Activated T-helper 9 cell treated with anti-CD3 and anti-CD28 coated beads, Interleukin-2, amount 50 U/mL, for 16 hours (primary cell): ENCODE data around the gene HIVEP2.

ENCODE experiments used
- DNase-seq: peaks from one replicate; pipeline ENCODE4 v3.0.0-alpha.2; 2020; ENCODE audit warnings: low read depth

The HIVEP2 gene

GRCh38 chr6:142867355-142867801 is 77.6 kb downstream of the HIVEP2 start:
- no peak for DNase-seq

DNA sequence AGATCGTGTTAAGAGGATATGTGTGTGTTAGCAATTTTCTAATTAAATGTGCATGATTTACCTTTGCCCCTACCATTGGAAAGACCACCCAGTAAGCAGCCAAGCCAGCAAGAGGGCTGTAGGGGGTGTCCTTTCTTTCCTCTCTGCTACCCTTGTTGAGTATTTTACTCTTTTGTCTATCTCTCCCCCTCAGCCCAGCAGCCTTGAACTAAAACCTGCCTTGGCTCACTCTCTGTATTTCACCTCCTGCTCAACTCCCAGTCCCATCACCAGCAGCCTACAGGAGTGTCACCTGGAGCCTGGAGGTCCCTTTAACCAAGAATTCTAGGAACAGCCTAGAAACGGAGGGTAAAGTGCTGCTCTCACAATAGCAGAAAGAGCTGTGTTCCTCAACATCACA is 81.0 kb downstream of the HIVEP2 start:
- DNase-seq: no peak

- DNase-seq: no peak
These were observed 83.3 kb downstream of the HIVEP2 start for GRCh38 chr6:142861711-142862110.

DNA sequence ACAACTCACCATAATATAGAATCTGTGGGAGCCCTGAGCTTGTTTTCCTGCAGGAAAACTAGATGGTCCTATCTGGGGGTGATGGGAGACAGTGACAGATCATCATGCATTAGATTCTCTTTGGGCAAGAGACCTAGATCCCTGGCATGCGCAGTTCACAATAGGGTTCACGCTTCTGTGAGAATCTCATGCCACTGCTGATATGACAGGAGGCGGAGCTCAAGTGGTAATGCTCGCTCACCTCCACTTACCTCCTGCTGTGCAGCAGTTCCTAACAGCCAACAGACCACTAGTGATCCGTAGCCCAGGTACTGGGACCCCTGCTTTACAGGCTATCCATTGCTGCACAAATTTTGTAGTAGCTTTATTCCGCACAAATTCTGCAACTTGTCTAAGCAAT is 84.5 kb downstream of the HIVEP2 start:
- no peak for DNase-seq

DNA sequence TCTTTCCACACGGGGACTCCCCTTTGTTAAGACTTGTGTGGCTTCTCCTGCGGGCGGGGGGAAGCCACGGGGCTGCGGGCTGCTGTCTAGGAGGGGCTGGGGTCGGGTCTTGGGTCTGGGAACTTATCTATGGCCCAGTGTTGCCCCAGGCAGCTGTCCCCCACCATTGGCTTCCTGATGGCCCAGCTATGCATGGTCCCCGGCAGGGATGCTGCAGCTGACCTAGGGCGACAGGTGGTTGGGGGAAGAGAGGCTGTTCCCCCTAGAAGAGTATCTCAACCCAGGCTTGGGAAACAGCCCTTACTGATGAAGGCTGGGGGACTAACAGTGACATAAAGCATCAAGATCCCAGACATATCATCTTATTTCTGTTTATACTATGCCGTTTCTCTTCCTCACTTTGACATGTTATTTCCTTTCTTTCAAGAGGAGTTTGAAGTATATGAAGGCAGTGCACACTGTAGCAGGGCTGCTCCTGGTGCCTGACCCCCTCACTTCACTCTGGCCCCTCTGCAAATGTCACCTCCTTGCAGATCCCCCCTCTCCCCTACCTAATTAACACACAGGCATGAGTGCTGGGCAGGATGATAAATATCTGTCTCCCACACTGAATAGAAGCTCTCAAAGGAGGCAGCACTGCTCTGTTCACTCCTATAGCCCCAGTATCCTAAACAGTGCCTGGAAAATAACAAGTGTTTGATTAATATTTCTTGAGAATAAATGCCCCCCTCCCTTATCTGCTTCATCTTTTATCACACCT is 87.0 kb downstream of the HIVEP2 start:
- no peak for DNase-seq

DNA sequence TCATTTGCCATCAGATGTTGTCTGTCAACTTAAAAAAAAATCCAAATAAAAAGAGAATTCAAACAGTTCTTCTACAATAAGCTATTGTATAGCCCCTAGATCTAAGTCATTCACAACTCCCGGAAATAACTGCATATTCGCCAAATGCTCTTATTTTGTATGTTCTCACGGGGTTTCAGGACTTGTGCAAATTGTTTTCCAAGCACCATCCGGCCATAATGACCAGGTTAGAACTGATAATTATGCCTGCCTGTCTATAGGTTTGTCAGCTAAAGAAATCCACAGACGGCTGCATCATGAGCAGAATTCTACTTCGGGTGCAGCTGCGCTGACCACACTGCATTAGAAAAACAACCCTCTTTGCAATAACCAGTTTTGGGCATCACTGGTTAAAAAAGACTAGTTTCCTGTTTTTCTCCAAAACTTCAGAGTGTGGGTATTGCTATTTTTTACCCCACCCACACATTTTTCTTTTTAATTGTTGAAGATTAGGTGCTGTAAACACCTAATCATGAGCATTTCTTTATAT is 87.7 kb downstream of the HIVEP2 start:
- DNase-seq: no peak

DNA sequence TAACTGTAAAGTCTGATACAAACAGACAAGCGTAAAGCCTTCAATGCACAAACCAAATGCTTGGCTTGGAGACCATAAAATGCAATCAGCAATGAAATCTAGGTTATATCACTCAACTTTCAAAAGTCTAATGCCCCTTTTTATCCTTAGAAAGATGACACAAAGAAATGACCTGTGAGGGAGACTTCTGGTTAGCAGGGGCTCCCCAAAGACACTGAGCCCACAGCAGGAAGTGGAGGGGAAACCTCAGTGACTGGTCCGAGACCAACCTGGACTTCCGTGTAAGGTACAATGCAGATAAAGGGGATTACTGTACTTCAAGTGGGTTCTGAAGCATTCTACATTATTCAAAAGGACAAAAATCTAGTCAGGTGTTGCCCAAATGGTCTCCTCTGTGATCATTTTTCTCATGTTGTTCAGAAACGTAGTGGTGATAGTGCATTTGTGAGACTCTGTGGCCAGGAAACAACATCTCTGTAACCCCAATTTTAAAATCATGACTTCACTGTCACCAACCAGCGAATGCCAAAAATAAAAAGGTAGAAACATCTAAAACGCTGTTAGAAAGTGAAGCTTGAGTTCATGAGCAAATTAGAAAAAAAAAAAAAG is 88.2 kb downstream of the HIVEP2 start:
- DNase-seq: no peak

DNA sequence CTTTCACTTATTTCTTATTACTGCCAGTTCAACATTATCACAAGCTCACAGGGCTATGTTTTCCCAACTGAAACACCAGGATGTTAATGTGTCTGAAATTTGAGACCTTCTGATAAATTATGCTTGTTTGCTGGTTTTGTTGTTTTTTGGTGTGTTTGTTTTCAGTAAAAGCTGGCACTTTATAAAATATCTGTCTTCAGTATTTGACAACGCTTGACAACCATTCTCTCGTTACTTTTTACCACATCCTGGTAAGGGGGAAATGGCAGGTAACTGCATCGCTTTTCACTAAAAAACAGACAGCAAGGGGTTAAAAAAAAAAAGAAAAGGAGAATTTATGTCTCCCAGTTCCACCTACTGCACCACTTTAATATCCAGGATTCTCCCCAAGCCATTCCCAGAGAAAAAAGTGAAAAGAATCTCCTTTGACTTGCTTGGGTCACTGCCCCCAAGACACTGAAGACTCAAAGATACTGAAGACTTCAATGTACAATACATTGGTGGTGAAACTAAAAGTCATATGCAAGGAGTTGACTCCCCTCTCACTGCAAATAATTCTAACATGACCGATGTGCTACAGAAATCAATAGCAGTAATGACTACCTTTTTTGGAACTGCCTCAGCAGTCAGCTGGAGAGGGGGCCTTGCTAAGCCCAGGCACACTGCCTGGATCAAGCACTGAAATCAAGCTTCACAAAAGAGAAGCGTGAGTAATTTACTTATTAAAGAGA is 88.9 kb downstream of the HIVEP2 start:
- no peak for DNase-seq

GRCh38 chr6:142854589-142855488 is 90.1 kb downstream of the HIVEP2 start:
- DNase-seq: no peak

- DNase-seq: no peak
These were observed 91.5 kb downstream of the HIVEP2 start for GRCh38 chr6:142853244-142854180.

GRCh38 chr6:142851601-142852000 is 93.4 kb downstream of the HIVEP2 start:
- DNase-seq: no peak

GRCh38 chr6:142850679-142851423 is 94.1 kb downstream of the HIVEP2 start:
- peak; percentile 34 for DNase-seq

- DNase-seq: no peak
These were observed 96.0 kb downstream of the HIVEP2 start for GRCh38 chr6:142848976-142849375.

DNA sequence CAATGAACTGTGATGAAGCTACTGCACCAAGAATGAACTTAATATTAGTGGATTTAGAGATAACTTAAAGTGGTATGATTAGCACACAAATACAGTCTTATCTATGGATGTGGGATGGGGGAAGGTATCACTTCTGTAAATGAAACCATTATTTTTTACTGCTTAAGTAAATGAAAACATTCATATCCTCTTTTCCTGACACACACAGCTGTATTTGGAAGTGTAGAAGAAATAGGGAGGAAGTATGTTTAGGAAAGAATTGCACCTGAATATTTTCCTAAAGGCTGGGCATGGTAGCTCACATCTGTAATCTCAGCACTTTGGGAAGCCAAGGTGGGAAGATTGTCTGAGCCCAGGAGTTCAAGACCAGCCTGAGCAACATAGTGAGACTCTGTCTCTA is 96.8 kb downstream of the HIVEP2 start:
- no peak for DNase-seq

DNA sequence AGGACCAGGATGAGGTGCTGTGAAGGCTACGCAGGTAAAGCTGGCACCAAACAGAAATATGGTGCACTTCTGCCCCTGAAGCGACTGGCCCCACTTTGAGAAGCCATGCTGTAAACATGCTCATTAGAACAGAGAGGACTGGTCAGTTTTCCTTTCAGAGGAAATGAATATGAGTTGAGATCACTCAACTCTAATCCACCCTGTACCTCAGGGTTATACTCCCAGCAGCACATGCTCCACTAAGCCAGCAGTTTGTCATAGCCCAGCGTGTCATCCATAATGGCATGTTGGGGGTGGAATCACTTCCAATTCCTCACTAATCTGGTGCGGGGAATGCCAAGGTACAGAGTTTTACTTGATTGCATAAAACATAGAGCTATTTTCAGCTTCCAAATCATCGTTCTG is 98.1 kb downstream of the HIVEP2 start:
- no peak for DNase-seq

DNA sequence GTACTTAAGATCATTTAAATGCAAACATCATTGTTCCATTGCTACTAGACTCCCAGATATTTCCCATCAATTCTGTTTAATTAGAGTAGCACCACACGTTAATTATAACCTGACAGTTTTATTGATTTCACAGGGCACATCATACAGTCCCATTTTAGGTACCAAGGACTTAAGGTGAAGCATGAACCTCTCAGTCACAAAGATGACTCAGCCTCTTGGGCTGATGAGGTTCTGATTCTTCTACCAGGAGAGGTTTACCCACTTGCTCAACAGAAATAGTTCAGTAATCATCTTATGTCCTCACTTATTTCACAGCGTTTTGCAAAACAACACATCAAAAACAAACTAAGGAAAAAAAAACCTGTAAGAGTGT is 98.5 kb downstream of the HIVEP2 start:
- DNase-seq: no peak

- DNase-seq: peak; percentile 34
These were observed 99.1 kb downstream of the HIVEP2 start for GRCh38 chr6:142845624-142846458.

- DNase-seq: no peak
These were observed 99.8 kb downstream of the HIVEP2 start for GRCh38 chr6:142845143-142845571.
